HepG2 (cell line): ENCODE data around the gene KIF15. TPM values are rescaled to one million over a fixed set of nuclear protein-coding genes. Genes with fewer than 3 reads are reported as not detected.

Experiments used
- ATAC-seq: fragments of 200-7000 bp; cut with Tn5 transposase; 3 replicates; pipeline ENCODE4 v1.9.1; 2020; ENCODE audit warnings: mild to moderate bottlenecking, moderate library complexity
- BruUV-seq: library from RNA; stranded (reverse); fragments of 400-500 nt; replicated peaks from 2 replicates; lab custom pipeline; 2021; lab: Mats Ljungman, UMichigan
- CTCF ChIA-PET: fragments of 300-600 bp; formaldehyde crosslinking; extraction: SDS; loops from one replicate; lab custom pipeline; 2021; ENCODE audit warnings: low total read pairs, inconsistent platforms, low intra/inter-chr PET ratio; lab: Yijun Ruan, JAX
- POLR2A ChIA-PET: fragments of 350-600 bp; sonication (Branson Sonifier 250); formaldehyde crosslinking; loops from one replicate; lab custom pipeline; 2020; ENCODE audit warnings: antibody characterized with exemption, inconsistent platforms; lab: Yijun Ruan, JAX
- DNase-seq: peaks from one replicate; pipeline ENCODE4 v3.0.0-alpha.2; 2015; ENCODE audit warnings: low spot score
- FAIRE-seq: peaks from 3 replicates; lab custom pipeline; 2011; peaks lifted over from hg19 to GRCh38; lab: Jason Lieb, UNC
- H2AFZ ChIP-seq: one replicate; pipeline ENCODE4 v1.6.1; 2011; ENCODE audit warnings: low read length, inconsistent platforms
- H3K27ac ChIP-seq: fragments of 300-600 bp; 3 replicates; pipeline ENCODE4 v1.8.0; 2011; ENCODE audit warnings: mixed run types, mild to moderate bottlenecking, mixed read lengths, low read length, inconsistent platforms; ENCODE audit not compliant: insufficient read depth; ENCODE audit errors: extremely low read length
- H3K27me3 ChIP-seq, 2 experiments: fragments of 200-600 bp in 1 of 2; 2 replicates in 1 of 2; 3 replicates in 1 of 2; pipeline versions ENCODE4 v1.6.0 to v1.8.0; 2011; ENCODE audit warnings: low read length in 2 of 2, mild to moderate bottlenecking in 2 of 2, moderate library complexity in 2 of 2, inconsistent platforms in 1 of 2; ENCODE audit not compliant: insufficient read depth in 2 of 2, control insufficient read depth in 1 of 2
- H3K36me3 ChIP-seq, 2 experiments: fragments of 200-600 bp in 1 of 2; replicated peaks in 1 of 2; 2 replicates in 1 of 2; 3 replicates in 1 of 2; pipeline versions ENCODE4 v1.5.1 to v1.8.0; 2011; ENCODE audit warnings: low read length in 2 of 2, inconsistent platforms in 1 of 2; ENCODE audit not compliant: insufficient read depth in 2 of 2, control insufficient read depth in 1 of 2
- H3K4me1 ChIP-seq: 2 replicates; pipeline ENCODE4 v1.5.1; 2012; ENCODE audit warnings: low read length, inconsistent platforms; ENCODE audit not compliant: insufficient read depth
- H3K4me2 ChIP-seq: 2 replicates; pipeline ENCODE4 v1.6.0; 2011; ENCODE audit warnings: low read depth, low read length, inconsistent platforms
- H3K4me3 ChIP-seq, 3 experiments: fragments of 200-600 bp in 1 of 3; sonication (generic), shearing (Covaris generic) in 1 of 3; replicated peaks in 1 of 3; 2 replicates each; pipeline ENCODE4 v1.5.1; 2011 to 2016; ENCODE audit warnings: low read length in 3 of 3, inconsistent platforms in 2 of 3, low read depth in 2 of 3, mild to moderate bottlenecking in 2 of 3, control low read depth in 1 of 3, mixed read lengths in 1 of 3; ENCODE audit not compliant: insufficient read depth in 1 of 3
- H3K79me2 ChIP-seq: one replicate; pipeline ENCODE4 v1.6.1; 2011; ENCODE audit warnings: low read length, inconsistent platforms; ENCODE audit not compliant: insufficient read depth
- H3K9ac ChIP-seq: 2 replicates; pipeline ENCODE4 v1.6.0; 2011; ENCODE audit warnings: mild to moderate bottlenecking, low read depth, low read length, inconsistent platforms; ENCODE audit not compliant: insufficient read depth
- H3K9me3 ChIP-seq: 2 replicates; pipeline ENCODE4 v1.5.1; 2012; ENCODE audit warnings: mild to moderate bottlenecking, low read length
- H4K20me1 ChIP-seq: 2 replicates; pipeline ENCODE4 v1.6.0; 2011; ENCODE audit warnings: inconsistent platforms, mild to moderate bottlenecking, low read length, moderate library complexity; ENCODE audit not compliant: insufficient read depth
- DPF2 ChIP-seq: sonication (generic); formaldehyde crosslinking; IDR thresholded peaks from 2 replicates; pipeline ENCODE4 v1.4.0; 2020; ENCODE audit warnings: mild to moderate bottlenecking, low read depth, missing genetic modification reagents, borderline replicate concordance
- MAFK ChIP-seq, 2 experiments: IDR thresholded peaks in 1 of 2; conservative IDR thresholded peaks in 1 of 2; 2 replicates each; pipeline ENCODE4 v1.6.1; 2011; ENCODE audit warnings: improper control_type of control experiment in 2 of 2, low read length in 2 of 2
- NR2F6 ChIP-seq, 2 experiments: IDR thresholded peaks; 2 replicates each; pipeline ENCODE4 v1.6.1; 2016; ENCODE audit warnings: antibody characterized with exemption in 1 of 2, mild to moderate bottlenecking in 1 of 2
- ZNF142 ChIP-seq: sonication (generic); formaldehyde crosslinking; IDR thresholded peaks from 2 replicates; pipeline ENCODE4 v1.4.0; 2020; ENCODE audit warnings: missing genetic modification reagents
- ZNF431 ChIP-seq: sonication (generic); formaldehyde crosslinking; IDR thresholded peaks from 2 replicates; pipeline ENCODE4 v1.9.0; 2022; ENCODE audit warnings: missing genetic modification reagents, low read depth, mild to moderate bottlenecking, borderline replicate concordance
- ZNF788 ChIP-seq: sonication (generic); formaldehyde crosslinking; IDR thresholded peaks from 2 replicates; pipeline ENCODE4 v1.5.0; 2020; ENCODE audit warnings: mild to moderate bottlenecking, missing genetic modification reagents, borderline replicate concordance
- WGBS: methylation state at CpG from one replicate; pipeline ENCODE4 v1.1.6; 2017; ENCODE audit warnings: low lambda C conversion rate; 5-methylcytosine and 5-hydroxymethylcytosine counted together
- in situ Hi-C: cut with HindIII; loops from 2 replicates; pipeline ENCODE4 v1.10.0; 2017; ENCODE audit warnings: low pct_unique_long_range_greater_than_20kb; ENCODE audit not compliant: extremely low pct_ligation_motif_present
- intact Hi-C: fragments of 100-400 bp; cut with micrococcal nuclease; formaldehyde crosslinking; loops from one replicate; pipeline ENCODE4 v1.10.0; 2022; ENCODE audit not compliant: unreplicated experiment
- polyA plus RNA-seq, 8 experiments: library from polyadenylated mRNA; depleted of rRNA in 3 of 8; stranded (reverse) in 7 of 8; unstranded in 1 of 8; fragments of >200 nt; fragmentation: Illumina TruSeq in 4 of 8; extraction: Trizol in 4 of 8; gene quantifications; 2 replicates each; pipeline versions ENCODE4 v1.2.1 to v1.2.3, GENCODE V29; 2011 to 2016; ENCODE audit warnings: low read depth in 4 of 8, missing spikeins in 1 of 8, mixed read lengths in 1 of 8; ENCODE audit not compliant: insufficient read depth in 1 of 8
- total RNA-seq, 5 experiments: library from RNA; depleted of rRNA; stranded (reverse); fragments of >200 nt; fragmentation: Illumina TruSeq; extraction: Trizol; gene quantifications; 2 replicates each; pipeline ENCODE4 v1.2.3, GENCODE V29; 2016; ENCODE audit warnings: low read depth in 1 of 5
- TF ChIP-seq, protein P1 (sequence below): sonication (generic); formaldehyde crosslinking; IDR thresholded peaks from 2 replicates; pipeline ENCODE4 v1.4.0; 2020; ENCODE audit warnings: missing genetic modification reagents
- TF ChIP-seq, protein P2 (sequence below): sonication (generic); formaldehyde crosslinking; IDR thresholded peaks from 2 replicates; pipeline ENCODE4 v1.8.0; 2022; ENCODE audit warnings: missing genetic modification reagents, mild to moderate bottlenecking, borderline replicate concordance

KIF15 gene
- total and polyA plus RNA-seq, 2 of the 13 experiments (the other 11 are each of a cell fraction or from before 2014, with no cell fraction given) = 4.8 to 33.8 TPM

DNA sequence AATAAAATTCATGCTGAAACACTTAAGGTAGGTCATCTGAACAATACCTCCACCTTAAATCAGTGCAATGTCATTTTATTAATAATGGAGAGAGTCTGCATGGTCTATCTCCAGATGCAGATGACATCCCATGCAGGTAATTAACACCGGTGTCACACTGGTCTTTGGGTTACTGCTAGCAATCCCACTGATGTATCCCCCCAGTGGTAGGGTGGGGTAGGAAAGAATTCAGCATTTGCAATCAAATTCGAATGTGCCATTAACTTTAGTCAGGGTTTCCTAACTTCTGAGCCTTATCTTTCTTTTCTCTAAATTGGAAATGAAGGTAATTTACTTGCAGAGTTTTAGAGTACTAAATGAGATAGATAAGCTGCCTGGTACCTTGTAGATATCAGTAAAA lies 44.4 kb downstream of the KIF15 start (continued):
- TF ChIP-seq, protein P1, sequence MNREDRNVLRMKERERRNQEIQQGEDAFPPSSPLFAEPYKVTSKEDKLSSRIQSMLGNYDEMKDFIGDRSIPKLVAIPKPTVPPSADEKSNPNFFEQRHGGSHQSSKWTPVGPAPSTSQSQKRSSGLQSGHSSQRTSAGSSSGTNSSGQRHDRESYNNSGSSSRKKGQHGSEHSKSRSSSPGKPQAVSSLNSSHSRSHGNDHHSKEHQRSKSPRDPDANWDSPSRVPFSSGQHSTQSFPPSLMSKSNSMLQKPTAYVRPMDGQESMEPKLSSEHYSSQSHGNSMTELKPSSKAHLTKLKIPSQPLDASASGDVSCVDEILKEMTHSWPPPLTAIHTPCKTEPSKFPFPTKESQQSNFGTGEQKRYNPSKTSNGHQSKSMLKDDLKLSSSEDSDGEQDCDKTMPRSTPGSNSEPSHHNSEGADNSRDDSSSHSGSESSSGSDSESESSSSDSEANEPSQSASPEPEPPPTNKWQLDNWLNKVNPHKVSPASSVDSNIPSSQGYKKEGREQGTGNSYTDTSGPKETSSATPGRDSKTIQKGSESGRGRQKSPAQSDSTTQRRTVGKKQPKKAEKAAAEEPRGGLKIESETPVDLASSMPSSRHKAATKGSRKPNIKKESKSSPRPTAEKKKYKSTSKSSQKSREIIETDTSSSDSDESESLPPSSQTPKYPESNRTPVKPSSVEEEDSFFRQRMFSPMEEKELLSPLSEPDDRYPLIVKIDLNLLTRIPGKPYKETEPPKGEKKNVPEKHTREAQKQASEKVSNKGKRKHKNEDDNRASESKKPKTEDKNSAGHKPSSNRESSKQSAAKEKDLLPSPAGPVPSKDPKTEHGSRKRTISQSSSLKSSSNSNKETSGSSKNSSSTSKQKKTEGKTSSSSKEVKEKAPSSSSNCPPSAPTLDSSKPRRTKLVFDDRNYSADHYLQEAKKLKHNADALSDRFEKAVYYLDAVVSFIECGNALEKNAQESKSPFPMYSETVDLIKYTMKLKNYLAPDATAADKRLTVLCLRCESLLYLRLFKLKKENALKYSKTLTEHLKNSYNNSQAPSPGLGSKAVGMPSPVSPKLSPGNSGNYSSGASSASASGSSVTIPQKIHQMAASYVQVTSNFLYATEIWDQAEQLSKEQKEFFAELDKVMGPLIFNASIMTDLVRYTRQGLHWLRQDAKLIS (CRISPR knock-in tag) = no peak

GRCh38 chr3:44814751-44815150 lies 53.2 kb downstream of the KIF15 start:
- in situ Hi-C loops = no loop called here
- TF ChIP-seq NR2F6 (IDR thresholded peaks at IDR 0.05) = no peak
- TF ChIP-seq NR2F6 (CRISPR knock-in tag; IDR thresholded peaks at IDR 0.05) = no peak
- TF ChIP-seq DPF2 (CRISPR knock-in tag) = no peak
- TF ChIP-seq ZNF431 = no peak
- peak; percentile 29 to 56; a peak in 3 of 4 replicates for TF ChIP-seq MAFK (conservative IDR thresholded peaks at IDR 0.05 in 1 of 2, IDR thresholded peaks at IDR 0.05 in 1 of 2; ENCODE audit: low read length in 2 of 2)
- no peak for TF ChIP-seq ZNF142 (CRISPR knock-in tag)
- TF ChIP-seq ZNF788 = no peak
- TF ChIP-seq, protein P2, sequence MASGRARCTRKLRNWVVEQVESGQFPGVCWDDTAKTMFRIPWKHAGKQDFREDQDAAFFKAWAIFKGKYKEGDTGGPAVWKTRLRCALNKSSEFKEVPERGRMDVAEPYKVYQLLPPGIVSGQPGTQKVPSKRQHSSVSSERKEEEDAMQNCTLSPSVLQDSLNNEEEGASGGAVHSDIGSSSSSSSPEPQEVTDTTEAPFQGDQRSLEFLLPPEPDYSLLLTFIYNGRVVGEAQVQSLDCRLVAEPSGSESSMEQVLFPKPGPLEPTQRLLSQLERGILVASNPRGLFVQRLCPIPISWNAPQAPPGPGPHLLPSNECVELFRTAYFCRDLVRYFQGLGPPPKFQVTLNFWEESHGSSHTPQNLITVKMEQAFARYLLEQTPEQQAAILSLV = no peak
- Histone ChIP-seq H3K27me3 (no peaks in the 10 kb centered on the region), H3K36me3 (peaks cover 3 to 32% of the 10 kb centered on the region in 2 experiments; a peak in 3 of 5 replicates), H3K9me3 (no peaks in the 10 kb centered on the region), H3K9ac (no peak overlapping the region), H2AFZ (no peak overlapping the region), H3K4me2 (no peak overlapping the region), H4K20me1 (no peaks in the 10 kb centered on the region), H3K4me3 (no peak overlapping the region), H3K27ac (no peak overlapping the region), H3K79me2 (no peaks in the 10 kb centered on the region), H3K4me1 (no peaks in the 10 kb centered on the region)
- intact Hi-C loops = no loop called here
- FAIRE-seq (no peak), DNase-seq (no peak), ATAC-seq (no peak)
- ChIA-PET CTCF (no interaction called here), POLR2A (no interaction called here)
- BruUV-seq = no TSS peak
- WGBS = 96% methylated on average over 6 of the region's 6 CpGs
